ENCODE measurements around the gene MOBP. TPM values are rescaled to one million over a fixed set of nuclear protein-coding genes. Genes with fewer than 3 reads are reported as not detected.

Gene MOBP
- total RNA-seq, 2 donors from 2014 or later = not detected

DNA sequence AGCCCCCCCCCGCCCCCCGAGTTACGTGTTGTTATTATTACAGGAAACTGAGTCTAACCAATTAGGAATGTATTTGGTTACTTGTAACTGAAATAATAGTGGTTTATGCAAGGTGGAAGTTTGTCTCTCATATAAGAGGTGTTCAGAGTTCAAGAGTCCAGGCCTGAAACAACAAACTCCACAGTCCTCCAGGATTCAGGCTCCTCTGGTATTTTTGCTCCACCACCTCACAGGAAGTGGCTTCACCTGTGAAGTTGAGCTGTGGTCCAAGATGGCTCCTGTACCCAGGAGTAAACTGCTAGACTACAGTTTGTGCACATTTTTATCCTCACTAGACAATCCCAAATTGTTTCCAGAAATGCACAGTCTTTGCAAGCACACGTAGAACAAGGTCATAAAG is 27.3 kb downstream of the MOBP start:
- DNase-seq (ENCODE audit: low spot score) = no peak
- Histone ChIP-seq H3K36me3 (no peaks in the 10 kb centered on the region), H3K27me3 (replicated peaks; ENCODE audit: insufficient read depth) (no peaks in the 10 kb centered on the region), H3K27ac (no peak overlapping the region), H3K4me3 (no peak overlapping the region), H3K9me3 (no peaks in the 10 kb centered on the region), H3K4me1 (ENCODE audit: control insufficient read depth in 1 of 2, low read depth in 2 of 2) (no peaks in the 10 kb centered on the region)
- no peak for ATAC-seq (ENCODE audit: insufficient number of reproducible peaks, low FRiP score, low read depth)
- TF ChIP-seq, protein P1, sequence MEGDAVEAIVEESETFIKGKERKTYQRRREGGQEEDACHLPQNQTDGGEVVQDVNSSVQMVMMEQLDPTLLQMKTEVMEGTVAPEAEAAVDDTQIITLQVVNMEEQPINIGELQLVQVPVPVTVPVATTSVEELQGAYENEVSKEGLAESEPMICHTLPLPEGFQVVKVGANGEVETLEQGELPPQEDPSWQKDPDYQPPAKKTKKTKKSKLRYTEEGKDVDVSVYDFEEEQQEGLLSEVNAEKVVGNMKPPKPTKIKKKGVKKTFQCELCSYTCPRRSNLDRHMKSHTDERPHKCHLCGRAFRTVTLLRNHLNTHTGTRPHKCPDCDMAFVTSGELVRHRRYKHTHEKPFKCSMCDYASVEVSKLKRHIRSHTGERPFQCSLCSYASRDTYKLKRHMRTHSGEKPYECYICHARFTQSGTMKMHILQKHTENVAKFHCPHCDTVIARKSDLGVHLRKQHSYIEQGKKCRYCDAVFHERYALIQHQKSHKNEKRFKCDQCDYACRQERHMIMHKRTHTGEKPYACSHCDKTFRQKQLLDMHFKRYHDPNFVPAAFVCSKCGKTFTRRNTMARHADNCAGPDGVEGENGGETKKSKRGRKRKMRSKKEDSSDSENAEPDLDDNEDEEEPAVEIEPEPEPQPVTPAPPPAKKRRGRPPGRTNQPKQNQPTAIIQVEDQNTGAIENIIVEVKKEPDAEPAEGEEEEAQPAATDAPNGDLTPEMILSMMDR (IDR thresholded peaks at IDR 0.05) = no peak

DNA sequence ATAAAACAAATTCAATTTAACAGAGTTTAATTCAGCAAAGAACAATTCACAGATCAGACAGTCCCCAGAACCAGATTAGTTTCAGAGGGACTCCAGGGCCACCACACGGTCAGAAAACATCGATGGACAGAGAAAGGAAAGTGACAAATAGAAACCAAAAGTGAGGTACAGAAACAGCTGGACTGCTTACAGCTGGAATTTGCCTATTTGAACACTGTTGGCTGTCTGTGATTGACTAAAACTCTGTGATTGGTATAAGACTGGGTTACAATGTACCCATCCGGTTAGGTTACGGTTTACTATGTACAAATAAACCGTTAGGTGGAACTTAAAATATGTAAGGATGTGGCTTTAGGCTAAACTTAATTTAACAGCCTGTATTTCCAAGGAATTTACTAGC is 30.3 kb downstream of the MOBP start:
- TF ChIP-seq, protein P1 (IDR thresholded peaks at IDR 0.05) = no peak
- H3K36me3 ChIP-seq = no peaks in the 10 kb centered on the region
- ATAC-seq (ENCODE audit: insufficient number of reproducible peaks, low FRiP score, low read depth) = no peak
- no peaks in the 10 kb centered on the region for H3K27me3 ChIP-seq (replicated peaks; ENCODE audit: insufficient read depth)
- no peak overlapping the region for H3K4me3 ChIP-seq
- no peaks in the 10 kb centered on the region for H3K9me3 ChIP-seq
- H3K27ac ChIP-seq = no peak overlapping the region
- no peaks in the 10 kb centered on the region for H3K4me1 ChIP-seq (ENCODE audit: control insufficient read depth in 1 of 2, low read depth in 2 of 2)
- no peak for DNase-seq (ENCODE audit: low spot score)

DNA sequence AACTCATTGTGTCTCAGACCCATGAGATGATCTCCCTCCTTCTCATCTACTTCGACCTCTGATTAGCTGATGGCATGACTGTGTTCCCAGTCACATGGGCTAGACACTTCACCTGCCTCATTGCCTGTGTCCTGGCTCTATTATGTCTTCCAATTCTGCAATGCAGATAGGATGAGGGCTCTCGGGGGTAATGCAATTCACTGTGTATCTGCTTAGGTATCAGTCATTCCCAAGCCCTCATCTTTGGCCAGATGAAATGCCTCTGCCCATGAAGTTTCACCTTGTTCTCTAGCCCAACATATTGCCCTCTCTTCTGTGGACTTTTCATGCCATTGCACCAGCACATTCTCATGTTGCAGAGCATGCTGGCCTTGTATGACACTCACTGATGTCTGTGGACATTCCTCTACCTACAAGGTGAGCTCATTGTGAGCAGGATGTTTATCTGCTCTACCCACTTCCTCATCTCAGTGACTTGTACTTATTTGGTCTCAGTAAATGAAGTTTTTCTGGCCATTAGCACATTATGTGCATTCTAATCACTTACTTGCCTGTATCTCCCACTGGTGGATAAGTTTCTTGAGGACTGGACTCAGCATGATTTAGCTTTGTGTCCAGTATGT is 32.3 kb downstream of the MOBP start:
- ATAC-seq (ENCODE audit: insufficient number of reproducible peaks, low FRiP score, low read depth) (no peak), DNase-seq (ENCODE audit: low spot score) (no peak)
- H3K4me1 ChIP-seq (ENCODE audit: control insufficient read depth in 1 of 2, low read depth in 2 of 2) = no peaks in the 10 kb centered on the region
- H3K27me3 ChIP-seq (replicated peaks; ENCODE audit: insufficient read depth) = no peaks in the 10 kb centered on the region
- H3K4me3 ChIP-seq = no peak overlapping the region
- no peaks in the 10 kb centered on the region for H3K9me3 ChIP-seq
- H3K36me3 ChIP-seq = no peaks in the 10 kb centered on the region
- no peak overlapping the region for H3K27ac ChIP-seq
- TF ChIP-seq, protein P1 (IDR thresholded peaks at IDR 0.05) = no peak

DNA sequence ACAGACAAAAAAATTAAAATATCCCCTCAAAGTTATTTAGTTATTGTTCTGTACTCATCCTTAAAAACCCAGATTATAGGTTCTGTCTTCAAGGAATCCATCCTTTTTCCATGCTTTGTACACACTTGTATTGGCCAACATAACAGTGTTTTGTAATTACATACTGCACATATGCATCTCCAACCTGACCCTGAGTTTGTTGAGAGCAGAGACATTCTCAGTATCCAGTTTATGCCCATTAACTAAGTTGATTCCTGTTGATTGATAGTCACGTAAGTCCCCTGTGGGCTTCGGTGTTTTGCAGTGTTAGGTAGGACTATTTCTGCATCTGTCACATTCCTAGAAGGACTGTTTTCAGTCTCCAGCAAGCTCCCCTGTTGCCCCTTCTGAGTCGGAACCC is 33.6 kb downstream of the MOBP start:
- Histone ChIP-seq H3K27me3 (replicated peaks; ENCODE audit: insufficient read depth) (no peaks in the 10 kb centered on the region), H3K36me3 (no peaks in the 10 kb centered on the region), H3K27ac (no peak overlapping the region), H3K4me3 (no peak overlapping the region), H3K9me3 (no peaks in the 10 kb centered on the region), H3K4me1 (ENCODE audit: control insufficient read depth in 1 of 2, low read depth in 2 of 2) (no peaks in the 10 kb centered on the region)
- TF ChIP-seq, protein P1 (IDR thresholded peaks at IDR 0.05) = no peak
- ATAC-seq (ENCODE audit: insufficient number of reproducible peaks, low FRiP score, low read depth) = no peak
- DNase-seq (ENCODE audit: low spot score) = no peak

DNA sequence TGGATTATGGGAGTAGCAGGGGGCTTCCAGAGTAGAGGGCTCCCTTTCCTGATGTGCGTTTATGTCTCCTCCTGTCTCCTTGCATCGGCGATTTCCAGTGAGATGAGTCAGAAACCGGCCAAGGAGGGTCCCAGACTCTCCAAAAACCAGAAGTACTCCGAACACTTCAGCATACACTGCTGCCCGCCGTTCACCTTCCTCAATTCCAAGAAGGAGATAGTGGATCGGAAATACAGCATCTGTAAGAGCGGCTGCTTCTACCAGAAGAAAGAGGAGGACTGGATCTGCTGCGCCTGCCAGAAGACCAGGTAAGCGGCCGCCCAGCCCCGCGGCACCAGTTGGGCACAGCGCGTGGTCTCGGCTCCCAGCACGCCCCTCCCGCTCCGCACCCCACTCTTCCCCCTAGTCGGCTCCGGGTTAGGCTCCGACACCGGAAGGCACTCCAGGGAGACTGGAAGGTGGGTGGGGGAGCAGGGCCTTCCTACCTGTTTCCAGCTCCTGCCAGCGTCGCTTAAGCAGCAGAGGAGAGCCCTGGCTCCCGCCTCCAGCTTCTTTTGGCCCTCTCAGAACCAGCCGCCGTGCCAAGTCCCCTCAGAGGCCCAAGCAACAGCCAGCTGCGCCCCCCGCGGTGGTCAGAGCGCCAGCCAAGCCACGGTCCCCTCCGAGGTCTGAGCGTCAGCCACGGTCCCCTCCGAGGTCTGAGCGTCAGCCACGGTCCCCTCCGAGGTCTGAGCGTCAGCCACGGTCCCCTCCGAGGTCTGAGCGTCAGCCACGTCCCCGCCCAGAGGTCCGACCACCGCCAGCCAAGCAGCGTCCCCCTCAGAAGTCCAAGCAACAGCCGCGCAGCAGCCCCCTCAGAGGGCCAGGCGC is 34.7 kb downstream of the MOBP start:
- no peak for DNase-seq (ENCODE audit: low spot score)
- TF ChIP-seq, protein P1 (IDR thresholded peaks at IDR 0.05) = no peak
- Histone ChIP-seq H3K27ac (no peak overlapping the region), H3K27me3 (replicated peaks; ENCODE audit: insufficient read depth) (no peaks in the 10 kb centered on the region), H3K9me3 (no peaks in the 10 kb centered on the region), H3K4me3 (peak overlapping the region; percentile 51), H3K4me1 (ENCODE audit: control insufficient read depth in 1 of 2, low read depth in 2 of 2) (no peaks in the 10 kb centered on the region), H3K36me3 (no peaks in the 10 kb centered on the region)
- no peak for ATAC-seq (ENCODE audit: insufficient number of reproducible peaks, low FRiP score, low read depth)
